Thymus (tissue), 11 donors: ENCODE results near the gene PLRG1. TPM values are rescaled to one million over a fixed set of nuclear protein-coding genes. Genes with fewer than 3 reads are reported as not detected.

ENCODE experiments used
- DNase-seq, 9 donors: peaks; one replicate each; pipeline ENCODE4 v3.0.0-alpha.2; 2013; ENCODE audit warnings: low spot score in 9 of 9, low read depth in 6 of 9, missing footprints in 1 of 9
- H3K27ac ChIP-seq, 2 donors: one replicate each; pipeline ENCODE4 v1.5.1; 2013; ENCODE audit warnings: control low read depth in 1 of 2, low read depth in 1 of 2, low read length in 1 of 2, mild to moderate bottlenecking in 1 of 2, moderate library complexity in 1 of 2
- H3K27me3 ChIP-seq, 2 donors: one replicate each; pipeline ENCODE4 v1.5.1; 2013; ENCODE audit warnings: low read length in 1 of 2; ENCODE audit not compliant: control insufficient read depth in 2 of 2, insufficient read depth in 1 of 2
- H3K36me3 ChIP-seq, 2 donors: one replicate each; pipeline ENCODE4 v1.5.1; 2013; ENCODE audit warnings: low read length in 1 of 2, mild to moderate bottlenecking in 1 of 2, moderate library complexity in 1 of 2; ENCODE audit not compliant: control insufficient read depth in 2 of 2, insufficient read depth in 2 of 2
- H3K4me1 ChIP-seq, 2 donors: one replicate each; pipeline ENCODE4 v1.5.1; 2013; ENCODE audit warnings: low read length in 2 of 2; ENCODE audit not compliant: control insufficient read depth in 2 of 2, insufficient read depth in 2 of 2
- H3K4me3 ChIP-seq, 2 donors: one replicate each; pipeline ENCODE4 v1.5.1; 2013; ENCODE audit warnings: low read length in 2 of 2, control low read depth in 1 of 2, mild to moderate bottlenecking in 1 of 2
- H3K9me3 ChIP-seq, 2 donors: one replicate each; pipeline ENCODE4 v1.5.1; 2013; ENCODE audit warnings: low read length in 1 of 2, mild to moderate bottlenecking in 1 of 2; ENCODE audit not compliant: control insufficient read depth in 2 of 2, insufficient read depth in 1 of 2
- WGBS: extraction: QIAGEN DNeasy Blood & Tissue Kit; methylation state at CpG from one replicate; pipeline ENCODE4 v1.1.7; 2013; 5-methylcytosine and 5-hydroxymethylcytosine counted together
- polyA plus RNA-seq: library from polyadenylated mRNA; stranded (reverse); fragments of 200-250 nt; gene quantifications from one replicate; pipeline ENCODE4 v1.2.3, GENCODE V29; 2013
- total RNA-seq: library from RNA; stranded (reverse); fragments of 120-200 nt; gene quantifications from one replicate; pipeline ENCODE4 v1.2.4, GENCODE V29; 2013
- donor health status: healthy.

Gene PLRG1
- total and polyA plus RNA-seq, 2 donors: 64.6 to 71.9 TPM

- Histone ChIP-seq H3K4me1 (no peaks in the 10 kb centered on the region), H3K9me3 (no peaks in the 10 kb centered on the region), H3K27me3 (no peaks in the 10 kb centered on the region), H3K4me3 (no peak overlapping the region), H3K27ac (no peak overlapping the region), H3K36me3 (no peaks in the 10 kb centered on the region)
- 96% methylated on average over 2 of the region's 2 CpGs for WGBS
- no peak for DNase-seq
Observed at GRCh38 chr4:154582723-154583122, 32.5 kb upstream of the PLRG1 start.

DNA sequence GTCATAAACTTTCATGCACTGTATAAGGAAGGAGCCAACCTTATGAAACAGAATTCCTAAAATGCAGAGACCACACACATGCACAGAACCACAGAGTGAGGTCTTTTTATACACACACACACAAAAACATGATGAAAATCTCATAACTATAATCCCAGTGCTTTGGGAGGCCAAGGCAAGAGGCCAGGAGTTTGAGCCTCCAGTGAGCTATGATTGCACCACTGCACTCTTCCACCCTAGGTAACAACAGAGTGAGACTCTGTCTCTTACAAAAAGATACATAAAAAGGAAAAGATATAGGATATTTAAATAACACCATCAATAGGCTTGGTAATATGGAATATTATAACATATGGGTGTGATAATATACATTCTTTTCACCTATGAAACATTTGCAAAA is 29.7 kb upstream of the PLRG1 start:
- H3K27ac ChIP-seq: no peak overlapping the region

GRCh38 chr4:154578919-154579318 is 28.7 kb upstream of the PLRG1 start:
- Histone ChIP-seq H3K4me3 (no peak overlapping the region), H3K9me3 (no peaks in the 10 kb centered on the region), H3K27me3 (no peaks in the 10 kb centered on the region), H3K27ac (no peak overlapping the region), H3K4me1 (no peaks in the 10 kb centered on the region), H3K36me3 (no peaks in the 10 kb centered on the region)
- no peak for DNase-seq
- WGBS: 52% methylated on average over 1 of the region's 1 CpG

More for the DNA sequence above, 29.7 kb upstream of the PLRG1 start:
- Histone ChIP-seq H3K27me3 (no peaks in the 10 kb centered on the region), H3K9me3 (no peaks in the 10 kb centered on the region), H3K4me3 (no peak overlapping the region), H3K4me1 (no peaks in the 10 kb centered on the region), H3K36me3 (no peaks in the 10 kb centered on the region)
- DNase-seq: no peak

- H3K4me3 ChIP-seq: no peak overlapping the region
- WGBS: 94% methylated on average over 2 of the region's 2 CpGs
Observed at GRCh38 chr4:154577324-154577723, 27.1 kb upstream of the PLRG1 start.

DNA sequence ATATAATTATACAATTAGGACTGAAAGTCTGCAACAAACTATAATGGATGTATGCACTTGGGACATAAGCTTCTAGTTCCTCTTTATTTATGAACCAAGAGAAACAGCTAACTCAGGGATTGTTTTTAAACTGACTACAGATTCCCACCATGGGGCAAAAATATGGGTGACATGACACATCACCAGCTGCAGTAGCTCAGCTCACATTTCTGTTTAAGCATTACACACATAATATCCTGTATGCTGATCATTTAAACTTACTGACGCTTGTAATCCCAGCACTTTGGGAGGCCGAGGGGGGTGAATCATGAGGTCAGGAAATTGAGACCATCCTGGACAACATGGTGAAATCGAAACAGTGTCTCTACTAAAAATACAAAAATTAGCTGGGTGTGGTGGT is 24.1 kb upstream of the PLRG1 start:
- no peaks in the 10 kb centered on the region for H3K9me3 ChIP-seq
- H3K27me3 ChIP-seq: no peaks in the 10 kb centered on the region
- no peak overlapping the region for H3K4me3 ChIP-seq
- WGBS: 93% methylated on average over 3 of the region's 3 CpGs
- H3K36me3 ChIP-seq: no peaks in the 10 kb centered on the region
- no peak overlapping the region for H3K27ac ChIP-seq
- DNase-seq: no peak
- no peaks in the 10 kb centered on the region for H3K4me1 ChIP-seq

More at GRCh38 chr4:154577324-154577723, 27.1 kb upstream of the PLRG1 start:
- no peak for DNase-seq
- no peaks in the 10 kb centered on the region for H3K27me3 ChIP-seq
- H3K27ac ChIP-seq: no peak overlapping the region
- no peaks in the 10 kb centered on the region for H3K9me3 ChIP-seq
- no peaks in the 10 kb centered on the region for H3K4me1 ChIP-seq
- no peaks in the 10 kb centered on the region for H3K36me3 ChIP-seq

DNA sequence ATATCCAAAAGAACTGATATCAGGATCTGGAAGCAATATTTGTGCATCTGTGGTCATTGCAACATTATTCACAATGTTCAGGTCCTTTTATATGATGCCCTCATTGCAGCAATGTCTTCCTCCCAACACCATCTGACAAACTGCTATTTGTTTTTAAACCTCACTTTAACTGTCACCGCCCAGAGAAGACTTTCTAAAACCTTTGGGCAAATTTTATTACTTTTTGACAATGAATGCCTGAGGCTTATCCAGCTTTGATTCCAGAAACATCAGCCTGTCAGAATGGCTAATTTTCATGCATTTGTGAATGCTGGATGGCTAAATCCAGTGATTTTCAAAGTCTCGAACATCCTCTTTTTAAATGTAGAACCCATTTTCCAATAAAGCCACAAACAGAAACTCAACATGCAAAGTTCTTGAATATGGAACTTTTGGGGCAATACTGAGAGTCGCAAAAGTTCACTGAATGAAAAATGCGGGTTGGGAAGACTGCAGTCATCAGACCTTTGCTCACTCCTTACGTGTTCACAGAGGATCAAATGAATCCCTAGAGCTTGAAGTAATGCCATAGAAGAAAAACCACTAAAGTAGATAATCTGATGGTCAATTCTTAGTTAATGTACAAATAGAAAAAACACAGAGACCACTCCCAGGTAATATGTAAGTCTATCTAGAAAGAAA is 23.1 kb upstream of the PLRG1 start:
- Histone ChIP-seq H3K27ac (no peak overlapping the region), H3K4me3 (no peak overlapping the region), H3K27me3 (no peaks in the 10 kb centered on the region), H3K4me1 (no peaks in the 10 kb centered on the region), H3K9me3 (no peaks in the 10 kb centered on the region), H3K36me3 (no peaks in the 10 kb centered on the region)
- 95% methylated on average over 5 of the region's 5 CpGs for WGBS
- DNase-seq: no peak

GRCh38 chr4:154569584-154569983 is 19.4 kb upstream of the PLRG1 start:
- WGBS: 95% methylated on average over 5 of the region's 5 CpGs
- DNase-seq: no peak
- H3K36me3 ChIP-seq: no peaks in the 10 kb centered on the region
- no peaks in the 10 kb centered on the region for H3K27me3 ChIP-seq
- no peak overlapping the region for H3K27ac ChIP-seq
- H3K9me3 ChIP-seq: no peaks in the 10 kb centered on the region
- H3K4me1 ChIP-seq: no peaks in the 10 kb centered on the region
- H3K4me3 ChIP-seq: no peak overlapping the region

DNA sequence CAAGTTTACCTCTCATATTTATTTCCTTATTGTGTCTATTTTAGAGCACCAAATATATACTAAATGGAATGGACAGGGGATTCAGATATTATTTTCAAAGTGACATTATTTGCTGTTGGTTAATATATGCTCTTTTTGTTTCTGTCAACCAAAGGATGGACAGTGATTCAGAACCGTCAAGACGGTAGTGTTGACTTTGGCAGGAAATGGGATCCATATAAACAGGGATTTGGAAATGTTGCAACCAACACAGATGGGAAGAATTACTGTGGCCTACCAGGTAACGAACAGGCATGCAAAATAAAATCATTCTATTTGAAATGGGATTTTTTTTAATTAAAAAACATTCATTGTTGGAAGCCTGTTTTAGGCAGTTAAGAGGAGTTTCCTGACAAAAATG is 18.8 kb upstream of the PLRG1 start:
- H3K27me3 ChIP-seq: no peaks in the 10 kb centered on the region

GRCh38 chr4:154566639-154567204 is 16.5 kb upstream of the PLRG1 start:
- H3K27ac ChIP-seq: no peak overlapping the region
- no peak overlapping the region for H3K4me3 ChIP-seq
- WGBS: 93% methylated on average over 5 of the region's 5 CpGs
- no peaks in the 10 kb centered on the region for H3K36me3 ChIP-seq
- H3K27me3 ChIP-seq: no peaks in the 10 kb centered on the region
- no peaks in the 10 kb centered on the region for H3K4me1 ChIP-seq
- DNase-seq: no peak
- no peaks in the 10 kb centered on the region for H3K9me3 ChIP-seq

More for the DNA sequence above, 18.8 kb upstream of the PLRG1 start:
- Histone ChIP-seq H3K36me3 (no peaks in the 10 kb centered on the region), H3K4me1 (no peaks in the 10 kb centered on the region), H3K4me3 (no peak overlapping the region), H3K9me3 (no peaks in the 10 kb centered on the region), H3K27ac (no peak overlapping the region)
- 50% methylated on average over 3 of the region's 3 CpGs for WGBS
- DNase-seq: no peak
